Ishikawa (cell line): Measurements from ENCODE around the gene NLGN1.

Experiments used
- CEBPB ChIP-seq: IDR thresholded peaks from 2 replicates; pipeline ENCODE4 v1.6.1; 2012
- CREB1 ChIP-seq: IDR thresholded peaks from 2 replicates; pipeline ENCODE4 v1.6.1; 2012; ENCODE audit warnings: low read depth
- EGR1 ChIP-seq: IDR thresholded peaks from 2 replicates; pipeline ENCODE4 v1.6.1; 2012
- EP300 ChIP-seq: IDR thresholded peaks from 2 replicates; pipeline ENCODE4 v1.6.1; 2012; ENCODE audit warnings: borderline replicate concordance
- FOXM1 ChIP-seq: IDR thresholded peaks from 2 replicates; pipeline ENCODE4 v1.6.1; 2012; ENCODE audit warnings: low read depth, borderline replicate concordance
- MAX ChIP-seq: IDR thresholded peaks from 2 replicates; pipeline ENCODE4 v1.6.1; 2012
- NFIC ChIP-seq: IDR thresholded peaks from 2 replicates; pipeline ENCODE4 v1.6.1; 2012
- RAD21 ChIP-seq: IDR thresholded peaks from 2 replicates; pipeline ENCODE4 v1.6.1; 2012; ENCODE audit warnings: low read depth
- REST ChIP-seq: IDR thresholded peaks from 2 replicates; pipeline ENCODE4 v1.6.1; 2012; ENCODE audit warnings: low read depth, mild to moderate bottlenecking
- TAF1 ChIP-seq: IDR thresholded peaks from 2 replicates; pipeline ENCODE4 v1.6.1; 2012; ENCODE audit warnings: low read depth, mild to moderate bottlenecking
- TCF12 ChIP-seq: IDR thresholded peaks from 2 replicates; pipeline ENCODE4 v1.6.1; 2012; ENCODE audit warnings: low read depth
- TEAD4 ChIP-seq: IDR thresholded peaks from 2 replicates; pipeline ENCODE4 v1.6.1; 2012
- YY1 ChIP-seq: IDR thresholded peaks from 2 replicates; pipeline ENCODE4 v1.6.1; 2012; ENCODE audit warnings: low read depth
- ZBTB7A ChIP-seq: IDR thresholded peaks from 2 replicates; pipeline ENCODE4 v1.6.1; 2012; ENCODE audit warnings: low read depth
- TF ChIP-seq, protein P1 (sequence below): IDR thresholded peaks from 2 replicates; pipeline ENCODE4 v1.6.1; 2012

The NLGN1 gene

DNA sequence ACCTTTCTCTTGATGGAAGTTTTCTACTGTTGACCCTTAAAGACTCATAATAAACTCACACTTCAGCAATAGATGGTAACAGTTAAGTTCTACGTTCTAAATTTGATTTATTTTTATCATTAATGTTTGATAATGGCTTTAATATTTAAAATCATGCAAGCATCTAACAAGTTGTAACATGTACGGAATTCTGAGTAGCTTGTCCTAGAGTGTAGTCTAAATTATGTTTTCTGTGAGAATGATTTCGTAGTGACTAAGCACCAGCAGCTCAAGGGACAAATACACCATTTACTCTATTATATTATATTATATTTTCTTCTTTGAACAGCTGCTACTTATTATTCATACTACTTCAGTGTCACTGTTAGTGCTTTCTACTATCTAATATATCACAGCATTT lies 345.6 kb downstream of the NLGN1 start:
- TF ChIP-seq NFIC (no peak), YY1 (no peak), EGR1 (no peak), TEAD4 (no peak)

- TF ChIP-seq EGR1: no peak
- no peak for TF ChIP-seq RAD21
- no peak for TF ChIP-seq FOXM1
- TF ChIP-seq TCF12: no peak
- no peak for TF ChIP-seq CEBPB
- TF ChIP-seq, protein P1, sequence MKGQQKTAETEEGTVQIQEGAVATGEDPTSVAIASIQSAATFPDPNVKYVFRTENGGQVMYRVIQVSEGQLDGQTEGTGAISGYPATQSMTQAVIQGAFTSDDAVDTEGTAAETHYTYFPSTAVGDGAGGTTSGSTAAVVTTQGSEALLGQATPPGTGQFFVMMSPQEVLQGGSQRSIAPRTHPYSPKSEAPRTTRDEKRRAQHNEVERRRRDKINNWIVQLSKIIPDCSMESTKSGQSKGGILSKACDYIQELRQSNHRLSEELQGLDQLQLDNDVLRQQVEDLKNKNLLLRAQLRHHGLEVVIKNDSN: no peak
- no peak for TF ChIP-seq YY1
- no peak for TF ChIP-seq TEAD4
- TF ChIP-seq NFIC: no peak
- no peak for TF ChIP-seq MAX
- no peak for TF ChIP-seq REST
- TF ChIP-seq ZBTB7A: no peak
- TF ChIP-seq CREB1: no peak
- no peak for TF ChIP-seq TAF1
These were observed 346.0 kb downstream of the NLGN1 start for GRCh38 chr3:173743516-173743915.

- TF ChIP-seq TAF1 (no peak), ZBTB7A (no peak)
These were observed 346.9 kb downstream of the NLGN1 start for GRCh38 chr3:173744479-173744878.

GRCh38 chr3:173744895-173745294 lies 347.4 kb downstream of the NLGN1 start:
- TF ChIP-seq EGR1 (no peak), EP300 (no peak), TCF12 (no peak), FOXM1 (no peak), RAD21 (no peak), ZBTB7A (no peak), YY1 (no peak), TAF1 (no peak), TEAD4 (no peak), REST (no peak), MAX (no peak), NFIC (no peak)
- TF ChIP-seq, protein P1: no peak

- TF ChIP-seq TCF12 (no peak), YY1 (no peak), REST (no peak), TEAD4 (no peak), CREB1 (no peak), ZBTB7A (no peak), TAF1 (no peak), CEBPB (no peak), EGR1 (no peak)
These were observed 348.6 kb downstream of the NLGN1 start for GRCh38 chr3:173745952-173746682.
